NCI-H146 (cell line): ENCODE results near the gene HLF.

Experiments used
- DNase-seq: peaks from one replicate; lab custom pipeline; 2025; lab: John Stamatoyannopoulos, UW

HLF gene

GRCh38 chr17:55264645-55265298 is at the start of gene HLF:
Gene HLF (plus strand): TSS chr17:55264960. CDS start chr17:55265485, 525 bp downstream.
- DNase-seq, result peak; percentile 61

- DNase-seq, result no peak
Measured at GRCh38 chr17:55215711-55216110, 49.0 kb upstream of the HLF start.

- DNase-seq, result no peak
Measured at GRCh38 chr17:55216888-55217287, 47.9 kb upstream of the HLF start.

- no peak for DNase-seq
Measured at GRCh38 chr17:55219459-55219858, 45.3 kb upstream of the HLF start.

GRCh38 chr17:55219934-55220333 is 44.8 kb upstream of the HLF start:
- DNase-seq, result no peak

GRCh38 chr17:55223524-55223923 is 41.2 kb upstream of the HLF start:
- no peak for DNase-seq

GRCh38 chr17:55224746-55225145 is 40.0 kb upstream of the HLF start:
- DNase-seq, result no peak

GRCh38 chr17:55225237-55225636 is 39.5 kb upstream of the HLF start:
- DNase-seq, result no peak

GRCh38 chr17:55228683-55229192 is 36.0 kb upstream of the HLF start:
- no peak for DNase-seq

GRCh38 chr17:55229276-55229675 is 35.5 kb upstream of the HLF start:
- no peak for DNase-seq

- no peak for DNase-seq
Measured at GRCh38 chr17:55230716-55231115, 34.0 kb upstream of the HLF start.

- no peak for DNase-seq
Measured at GRCh38 chr17:55233840-55234239, 30.9 kb upstream of the HLF start.

GRCh38 chr17:55236316-55236715 is 28.4 kb upstream of the HLF start:
- DNase-seq, result no peak

- no peak for DNase-seq
Measured at GRCh38 chr17:55237268-55237667, 27.5 kb upstream of the HLF start.

GRCh38 chr17:55237841-55238178 is 26.9 kb upstream of the HLF start:
- DNase-seq, result no peak

GRCh38 chr17:55238179-55238930 is 26.4 kb upstream of the HLF start:
- DNase-seq, result peak; percentile 91

GRCh38 chr17:55238931-55239297 is 25.8 kb upstream of the HLF start:
- DNase-seq, result peak; percentile 39

- no peak for DNase-seq
Measured at GRCh38 chr17:55241097-55241496, 23.7 kb upstream of the HLF start.

GRCh38 chr17:55242476-55242875 is 22.3 kb upstream of the HLF start:
- no peak for DNase-seq

GRCh38 chr17:55245986-55246385 is 18.8 kb upstream of the HLF start:
- DNase-seq, result no peak

GRCh38 chr17:55246583-55246982 is 18.2 kb upstream of the HLF start:
- no peak for DNase-seq

GRCh38 chr17:55248077-55248476 is 16.7 kb upstream of the HLF start:
- DNase-seq, result no peak

- DNase-seq, result no peak
Measured at GRCh38 chr17:55249861-55250260, 14.9 kb upstream of the HLF start.

GRCh38 chr17:55254375-55254774 is 10.4 kb upstream of the HLF start:
- no peak for DNase-seq
